SK-N-SH (cell line): ENCODE measurements around the gene LRRFIP2. TPM values are rescaled to one million over a fixed set of nuclear protein-coding genes. Genes with fewer than 3 reads are reported as not detected.

Experiments
- CTCF ChIA-PET: fragments of 300-600, 350-600 bp; formaldehyde crosslinking; extraction: SDS; loops from one replicate; lab custom pipeline; 2021; lab: Yijun Ruan, JAX
- POLR2A ChIA-PET: fragments of 350-600 bp; sonication (Branson Sonifier 250); formaldehyde crosslinking; extraction: SDS; loops from one replicate; lab custom pipeline; 2020; ENCODE audit warnings: antibody characterized with exemption, inconsistent platforms; lab: Yijun Ruan, JAX
- DNase-seq: peaks from one replicate; pipeline ENCODE4 v3.0.0; 2012
- H2AFZ ChIP-seq: fragments of 200-600 bp; sonication (generic); 2 replicates; pipeline ENCODE4 v1.8.1; 2016; ENCODE audit warnings: antibody characterized with exemption, mild to moderate bottlenecking, low read depth
- H3F3A ChIP-seq: fragments of 200-600 bp; sonication (generic); replicated peaks from 2 replicates; pipeline ENCODE3; 2016; ENCODE audit warnings: antibody characterized with exemption, mild to moderate bottlenecking; ENCODE audit not compliant: insufficient read depth
- H3K27ac ChIP-seq, 2 experiments: fragments of 200-500 bp in 1 of 2; fragments of 200-600 bp in 1 of 2; sonication (Bioruptor generic) in 1 of 2; sonication (generic), shearing (Covaris generic) in 1 of 2; 2 replicates each; pipeline versions ENCODE4 v1.5.1 to v1.6.1; 2014 to 2016; ENCODE audit warnings: low read depth in 2 of 2, inconsistent platforms in 1 of 2, low read length in 1 of 2, mild to moderate bottlenecking in 1 of 2, mixed read lengths in 1 of 2
- H3K27me3 ChIP-seq: fragments of 200-600 bp; sonication (generic), shearing (Covaris generic); 2 replicates; pipeline ENCODE4 v1.6.1; 2016; ENCODE audit warnings: mixed run types; ENCODE audit not compliant: insufficient read depth
- H3K36me3 ChIP-seq, 2 experiments: fragments of 200-500 bp in 1 of 2; fragments of 200-600 bp in 1 of 2; sonication (Bioruptor generic) in 1 of 2; sonication (generic) in 1 of 2; replicated peaks in 1 of 2; 2 replicates each; pipeline versions ENCODE3 to v1.5.1; 2014 to 2016; ENCODE audit warnings: low read length in 1 of 2, mild to moderate bottlenecking in 1 of 2; ENCODE audit not compliant: insufficient read depth in 2 of 2, control insufficient read depth in 1 of 2
- H3K4me1 ChIP-seq, 2 experiments: fragments of 200-500 bp in 1 of 2; fragments of 200-600 bp in 1 of 2; sonication (Bioruptor generic) in 1 of 2; sonication (generic), shearing (Covaris generic) in 1 of 2; 2 replicates each; pipeline versions ENCODE4 v1.5.1 to v1.6.1; 2014 to 2016; ENCODE audit warnings: low read depth in 1 of 2, low read length in 1 of 2, mixed run types in 1 of 2; ENCODE audit not compliant: insufficient read depth in 2 of 2, control insufficient read depth in 1 of 2
- H3K4me2 ChIP-seq: fragments of 200-600 bp; sonication (generic), shearing (Covaris generic); 2 replicates; pipeline ENCODE4 v1.6.1; 2017; ENCODE audit warnings: mixed run types
- H3K4me3 ChIP-seq, 2 experiments: fragments of 200-500 bp in 1 of 2; fragments of 200-600 bp in 1 of 2; sonication (Bioruptor generic) in 1 of 2; sonication (generic), shearing (Covaris generic) in 1 of 2; 2 replicates each; pipeline versions ENCODE4 v1.5.1 to v1.8.1; 2014 to 2016; ENCODE audit warnings: low read depth in 2 of 2, inconsistent platforms in 1 of 2, low read length in 1 of 2, mild to moderate bottlenecking in 1 of 2, mixed read lengths in 1 of 2, moderate library complexity in 1 of 2
- H3K79me2 ChIP-seq: fragments of 200-600 bp; sonication (generic); 2 replicates; pipeline ENCODE4 v1.8.1; 2017; ENCODE audit warnings: mild to moderate bottlenecking; ENCODE audit not compliant: insufficient read depth
- H3K9ac ChIP-seq: fragments of 200-600 bp; sonication (generic); 2 replicates; pipeline ENCODE4 v1.6.1; 2017; ENCODE audit warnings: mixed run types
- H3K9me2 ChIP-seq: fragments of 200-600 bp; sonication (generic); 2 replicates; pipeline ENCODE4 v1.6.1; 2017; ENCODE audit warnings: mixed run types
- H3K9me3 ChIP-seq: fragments of 200-600 bp; sonication (generic); 2 replicates; pipeline ENCODE4 v1.6.1; 2017; ENCODE audit warnings: mixed run types, mild to moderate bottlenecking, moderate library complexity
- H4K20me1 ChIP-seq: fragments of 200-600 bp; sonication (generic); 2 replicates; pipeline ENCODE4 v1.6.1; 2017; ENCODE audit warnings: mild to moderate bottlenecking, mixed run types; ENCODE audit not compliant: insufficient read depth
- CHD2 ChIP-seq: fragments of 150-350 bp; IDR thresholded peaks from 2 replicates; pipeline ENCODE4 v1.6.1; 2018; ENCODE audit warnings: low read length; ENCODE audit not compliant: partially characterized antibody
- NFIC ChIP-seq: IDR thresholded peaks from 2 replicates; pipeline ENCODE4 v1.4.0; 2012; ENCODE audit warnings: borderline replicate concordance
- RAD21 ChIP-seq: IDR thresholded peaks from 2 replicates; pipeline ENCODE4 v1.6.1; 2012; ENCODE audit warnings: mild to moderate bottlenecking, low read length
- SMC3 ChIP-seq: IDR thresholded peaks from 2 replicates; pipeline ENCODE4 v1.6.1; 2012; ENCODE audit warnings: low read depth, low read length, improper control_type of control experiment
- YY1 ChIP-seq: IDR thresholded peaks from 2 replicates; pipeline ENCODE4 v1.4.0; 2012; ENCODE audit warnings: low read depth, mild to moderate bottlenecking
- WGBS: methylation state at CpG from one replicate; pipeline ENCODE4 v1.1.6; 2017; ENCODE audit warnings: low lambda C conversion rate; 5-methylcytosine and 5-hydroxymethylcytosine counted together
- polyA plus RNA-seq, 3 experiments: library from polyadenylated mRNA; depleted of rRNA; stranded (reverse); fragments of >200 nt; gene quantifications; 2 replicates each; pipeline ENCODE4 v1.2.3, GENCODE V29; 2012
- TF ChIP-seq, protein P1 (sequence below): IDR thresholded peaks from 2 replicates; pipeline ENCODE4 v1.4.0; 2012; ENCODE audit warnings: low read depth, borderline replicate concordance
- TF ChIP-seq, protein P2 (sequence below): fragments of 200-600 bp; sonication (generic); IDR thresholded peaks from 2 replicates; pipeline ENCODE4 v1.6.1; 2017; ENCODE audit warnings: antibody characterized with exemption, mild to moderate bottlenecking, moderate library complexity
- TF ChIP-seq, protein P3 (sequence below): IDR thresholded peaks from 2 replicates; pipeline ENCODE4 v1.6.1; 2012; ENCODE audit warnings: mild to moderate bottlenecking, low read depth, low read length, moderate library complexity

The LRRFIP2 gene
- polyA plus RNA-seq, 1 of the 3 experiments (the other 2 are of a cell fraction) = 27.2 TPM

DNA sequence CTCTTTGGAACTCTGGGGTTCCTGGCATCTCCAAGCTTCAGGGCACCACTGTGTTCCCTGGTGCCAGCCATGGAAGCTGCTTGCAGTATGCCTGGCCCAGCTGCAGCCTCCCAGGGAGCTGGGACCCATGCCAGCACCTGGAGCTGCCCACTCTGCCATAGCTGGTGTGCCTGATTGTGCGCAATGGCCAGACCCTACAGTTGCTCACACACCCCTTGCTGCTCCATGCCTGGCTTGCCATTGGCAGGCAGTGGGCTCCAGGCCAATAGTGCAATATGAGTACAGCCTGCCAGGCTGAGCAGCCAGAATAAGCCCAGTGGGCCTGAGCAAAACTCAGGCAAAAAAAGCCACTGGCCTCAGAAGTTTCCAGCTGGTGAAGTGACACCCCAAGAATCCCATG, 43.8 kb upstream of the LRRFIP2 start:
- no peak overlapping the region for H3K9ac ChIP-seq
- H3K27ac ChIP-seq = no peak overlapping the region
- no CpG with 5 or more reads among the region's 1 CpG for WGBS
- H3K36me3 ChIP-seq = no peaks in the 10 kb centered on the region
- no peaks in the 10 kb centered on the region for H3K27me3 ChIP-seq
- DNase-seq = no peak
- H2AFZ ChIP-seq = no peak overlapping the region
- H3K9me2 ChIP-seq = no peaks in the 10 kb centered on the region
- no peaks in the 10 kb centered on the region for H3K79me2 ChIP-seq
- no peak overlapping the region for H3K4me3 ChIP-seq
- H3K4me2 ChIP-seq = no peak overlapping the region
- H3K4me1 ChIP-seq = peaks cover 4% of the 10 kb centered on the region in 2 experiments; a peak in 2 of 4 replicates
- no peaks in the 10 kb centered on the region for H3K9me3 ChIP-seq
- CTCF ChIA-PET = interaction anchor here (0.9 to 1.2 kb wide), 2 partner anchors 41 to 130 kb away, joined by 3 read pairs; no protein-coding TSS in a partner anchor
- no peaks in the 10 kb centered on the region for H4K20me1 ChIP-seq
- peaks cover 5% of the 10 kb centered on the region for H3F3A ChIP-seq
- POLR2A ChIA-PET = no interaction called here
- TF ChIP-seq RAD21 (no peak), SMC3 (no peak), CHD2 (no peak), YY1 (no peak), NFIC (no peak)
- TF ChIP-seq, protein P1, sequence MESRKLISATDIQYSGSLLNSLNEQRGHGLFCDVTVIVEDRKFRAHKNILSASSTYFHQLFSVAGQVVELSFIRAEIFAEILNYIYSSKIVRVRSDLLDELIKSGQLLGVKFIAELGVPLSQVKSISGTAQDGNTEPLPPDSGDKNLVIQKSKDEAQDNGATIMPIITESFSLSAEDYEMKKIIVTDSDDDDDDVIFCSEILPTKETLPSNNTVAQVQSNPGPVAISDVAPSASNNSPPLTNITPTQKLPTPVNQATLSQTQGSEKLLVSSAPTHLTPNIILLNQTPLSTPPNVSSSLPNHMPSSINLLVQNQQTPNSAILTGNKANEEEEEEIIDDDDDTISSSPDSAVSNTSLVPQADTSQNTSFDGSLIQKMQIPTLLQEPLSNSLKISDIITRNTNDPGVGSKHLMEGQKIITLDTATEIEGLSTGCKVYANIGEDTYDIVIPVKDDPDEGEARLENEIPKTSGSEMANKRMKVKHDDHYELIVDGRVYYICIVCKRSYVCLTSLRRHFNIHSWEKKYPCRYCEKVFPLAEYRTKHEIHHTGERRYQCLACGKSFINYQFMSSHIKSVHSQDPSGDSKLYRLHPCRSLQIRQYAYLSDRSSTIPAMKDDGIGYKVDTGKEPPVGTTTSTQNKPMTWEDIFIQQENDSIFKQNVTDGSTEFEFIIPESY = no peak
- TF ChIP-seq, protein P2, sequence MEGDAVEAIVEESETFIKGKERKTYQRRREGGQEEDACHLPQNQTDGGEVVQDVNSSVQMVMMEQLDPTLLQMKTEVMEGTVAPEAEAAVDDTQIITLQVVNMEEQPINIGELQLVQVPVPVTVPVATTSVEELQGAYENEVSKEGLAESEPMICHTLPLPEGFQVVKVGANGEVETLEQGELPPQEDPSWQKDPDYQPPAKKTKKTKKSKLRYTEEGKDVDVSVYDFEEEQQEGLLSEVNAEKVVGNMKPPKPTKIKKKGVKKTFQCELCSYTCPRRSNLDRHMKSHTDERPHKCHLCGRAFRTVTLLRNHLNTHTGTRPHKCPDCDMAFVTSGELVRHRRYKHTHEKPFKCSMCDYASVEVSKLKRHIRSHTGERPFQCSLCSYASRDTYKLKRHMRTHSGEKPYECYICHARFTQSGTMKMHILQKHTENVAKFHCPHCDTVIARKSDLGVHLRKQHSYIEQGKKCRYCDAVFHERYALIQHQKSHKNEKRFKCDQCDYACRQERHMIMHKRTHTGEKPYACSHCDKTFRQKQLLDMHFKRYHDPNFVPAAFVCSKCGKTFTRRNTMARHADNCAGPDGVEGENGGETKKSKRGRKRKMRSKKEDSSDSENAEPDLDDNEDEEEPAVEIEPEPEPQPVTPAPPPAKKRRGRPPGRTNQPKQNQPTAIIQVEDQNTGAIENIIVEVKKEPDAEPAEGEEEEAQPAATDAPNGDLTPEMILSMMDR = no peak
- TF ChIP-seq, protein P3, sequence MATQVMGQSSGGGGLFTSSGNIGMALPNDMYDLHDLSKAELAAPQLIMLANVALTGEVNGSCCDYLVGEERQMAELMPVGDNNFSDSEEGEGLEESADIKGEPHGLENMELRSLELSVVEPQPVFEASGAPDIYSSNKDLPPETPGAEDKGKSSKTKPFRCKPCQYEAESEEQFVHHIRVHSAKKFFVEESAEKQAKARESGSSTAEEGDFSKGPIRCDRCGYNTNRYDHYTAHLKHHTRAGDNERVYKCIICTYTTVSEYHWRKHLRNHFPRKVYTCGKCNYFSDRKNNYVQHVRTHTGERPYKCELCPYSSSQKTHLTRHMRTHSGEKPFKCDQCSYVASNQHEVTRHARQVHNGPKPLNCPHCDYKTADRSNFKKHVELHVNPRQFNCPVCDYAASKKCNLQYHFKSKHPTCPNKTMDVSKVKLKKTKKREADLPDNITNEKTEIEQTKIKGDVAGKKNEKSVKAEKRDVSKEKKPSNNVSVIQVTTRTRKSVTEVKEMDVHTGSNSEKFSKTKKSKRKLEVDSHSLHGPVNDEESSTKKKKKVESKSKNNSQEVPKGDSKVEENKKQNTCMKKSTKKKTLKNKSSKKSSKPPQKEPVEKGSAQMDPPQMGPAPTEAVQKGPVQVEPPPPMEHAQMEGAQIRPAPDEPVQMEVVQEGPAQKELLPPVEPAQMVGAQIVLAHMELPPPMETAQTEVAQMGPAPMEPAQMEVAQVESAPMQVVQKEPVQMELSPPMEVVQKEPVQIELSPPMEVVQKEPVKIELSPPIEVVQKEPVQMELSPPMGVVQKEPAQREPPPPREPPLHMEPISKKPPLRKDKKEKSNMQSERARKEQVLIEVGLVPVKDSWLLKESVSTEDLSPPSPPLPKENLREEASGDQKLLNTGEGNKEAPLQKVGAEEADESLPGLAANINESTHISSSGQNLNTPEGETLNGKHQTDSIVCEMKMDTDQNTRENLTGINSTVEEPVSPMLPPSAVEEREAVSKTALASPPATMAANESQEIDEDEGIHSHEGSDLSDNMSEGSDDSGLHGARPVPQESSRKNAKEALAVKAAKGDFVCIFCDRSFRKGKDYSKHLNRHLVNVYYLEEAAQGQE = no peak
